Mucosa of gallbladder (tissue), 1 donor: ENCODE results near the gene CELF2. TPM values are rescaled to one million over a fixed set of nuclear protein-coding genes. Genes with fewer than 3 reads are reported as not detected.
A peak's percentile ranks its signal among the peaks of the same experiment; 100 is the strongest.

Source experiments
- DNase-seq: peaks from one replicate; pipeline ENCODE4 v3.0.0-alpha.2; 2020; ENCODE audit warnings: low spot score
- total RNA-seq: library from RNA; stranded (reverse); gene quantifications from one replicate; pipeline ENCODE4 v1.2.1, GENCODE V29; 2021
- donor health status: DM: no; HTN: no; CAD: no.

The CELF2 gene
- total RNA-seq, 1 donor from 2014 or later, result 24.6 TPM

DNA sequence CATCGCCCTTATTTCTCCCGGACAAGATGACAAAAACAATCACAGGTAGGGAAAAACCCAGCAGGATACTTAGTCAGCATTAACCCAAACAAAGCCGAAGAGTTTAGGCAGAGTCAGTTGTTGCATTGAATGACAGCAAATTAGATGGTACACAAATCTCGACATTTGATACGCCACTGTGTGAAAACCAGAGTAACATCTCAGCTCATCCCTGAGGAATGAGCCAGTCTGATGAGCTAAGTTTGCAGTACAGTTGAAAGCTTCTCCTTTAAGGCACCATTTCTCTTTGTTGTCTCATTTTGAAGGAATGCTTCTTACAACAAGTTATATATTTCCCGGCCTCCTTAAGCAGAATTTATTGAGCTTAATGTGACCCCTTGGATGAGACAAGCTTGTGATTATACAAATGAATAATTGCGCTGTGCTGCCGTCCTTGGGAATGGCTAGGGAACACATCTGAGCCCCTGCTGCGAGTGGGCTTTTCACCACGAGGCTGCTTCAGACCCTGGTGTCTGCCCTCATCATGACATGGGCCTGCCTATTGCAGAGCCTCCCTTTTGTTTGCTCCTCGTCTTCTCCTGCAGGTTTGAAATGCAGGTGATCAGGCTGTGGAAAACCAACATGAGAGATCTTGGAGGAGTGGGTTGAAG, 137.3 kb downstream of the CELF2 start:
- no peak for DNase-seq

DNA sequence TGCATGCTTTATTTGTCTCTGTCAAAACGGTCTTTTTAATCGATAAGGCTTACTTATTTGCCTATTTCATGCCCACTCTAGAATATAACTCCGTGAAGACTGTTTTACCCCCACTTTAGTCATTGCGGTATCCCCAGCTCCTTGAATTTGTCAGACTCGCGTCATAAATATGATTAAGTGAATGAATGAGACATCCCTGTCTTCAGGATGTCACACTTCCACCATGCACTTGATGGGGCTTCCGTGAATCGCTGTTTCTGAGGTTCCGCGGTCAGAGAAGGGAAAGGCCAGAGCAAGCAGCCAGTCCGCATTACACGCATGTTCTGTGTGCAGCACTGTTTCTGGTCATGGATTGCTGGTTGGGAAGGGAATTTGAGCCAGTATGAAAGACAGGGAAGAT, 138.8 kb downstream of the CELF2 start:
- DNase-seq, result no peak

DNA sequence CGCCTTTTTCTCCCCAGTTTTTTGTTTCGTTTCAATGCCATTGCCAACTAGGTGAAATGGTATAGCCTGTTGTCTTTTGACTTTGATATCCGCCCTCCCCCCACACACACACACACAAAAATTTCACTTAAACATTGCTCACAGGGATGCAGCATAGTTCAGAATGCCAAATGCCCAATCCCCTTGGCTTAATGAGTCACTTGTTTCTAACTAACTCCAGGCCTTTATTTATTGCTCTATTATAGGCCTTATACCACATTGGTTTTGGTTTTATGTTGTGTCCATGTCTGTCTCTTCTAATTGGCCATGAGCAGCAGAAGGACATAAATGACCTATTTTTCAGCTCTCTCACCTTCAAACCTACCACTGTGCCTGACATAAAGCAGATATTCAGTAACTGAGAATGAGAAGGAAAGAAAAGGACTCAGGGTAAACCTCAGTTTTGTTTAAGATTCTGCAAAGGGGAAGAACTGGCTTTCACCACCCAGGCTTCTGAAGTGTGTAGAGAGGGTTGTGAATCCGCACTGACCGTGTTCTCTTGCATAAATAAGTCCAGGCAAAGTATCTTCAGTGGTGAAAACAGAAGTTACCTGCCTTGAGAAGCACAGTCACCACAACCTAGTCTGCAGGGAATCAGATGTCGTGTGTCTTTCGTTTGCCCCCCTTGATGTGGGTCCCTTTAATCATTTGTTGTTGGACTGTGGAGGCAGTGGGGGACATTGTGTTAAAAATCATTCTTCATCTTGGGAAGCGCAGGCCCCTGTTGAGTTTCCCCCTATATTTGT, 139.8 kb downstream of the CELF2 start:
- no peak for DNase-seq

- DNase-seq, result no peak
These were observed 140.4 kb downstream of the CELF2 start for GRCh38 chr10:11158080-11158479.

DNA sequence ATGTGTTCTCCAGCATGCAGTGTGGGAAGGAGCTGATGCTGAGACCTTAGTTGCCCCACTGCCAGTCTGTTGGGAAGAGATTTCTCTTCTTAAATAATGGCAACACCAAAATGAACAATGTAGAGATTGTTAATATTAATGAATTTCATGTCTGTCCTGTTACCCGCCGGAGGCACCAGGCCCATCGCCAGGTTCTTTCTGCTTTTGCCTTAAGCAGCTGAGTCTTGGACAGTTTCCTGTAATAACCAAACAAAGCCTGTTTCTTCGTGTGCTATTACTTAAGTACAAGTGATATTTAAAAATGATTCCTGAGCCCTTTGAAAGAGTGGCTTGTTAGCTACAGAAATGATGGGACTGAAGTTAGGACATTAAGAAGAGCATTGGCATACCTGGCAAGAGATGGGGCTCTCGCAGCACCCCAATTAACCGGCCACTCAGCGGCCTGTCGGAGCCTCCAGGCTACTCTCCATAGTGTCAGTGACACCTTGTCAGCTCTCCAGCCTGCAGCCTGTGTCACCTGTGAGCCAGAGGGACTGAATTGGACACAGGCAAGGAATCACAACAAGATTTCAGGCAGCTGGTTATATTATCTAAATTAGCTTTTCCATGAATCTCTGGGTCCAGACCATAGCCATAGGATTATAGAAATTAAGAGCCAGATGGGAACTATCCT, 142.0 kb downstream of the CELF2 start:
- no peak for DNase-seq

DNA sequence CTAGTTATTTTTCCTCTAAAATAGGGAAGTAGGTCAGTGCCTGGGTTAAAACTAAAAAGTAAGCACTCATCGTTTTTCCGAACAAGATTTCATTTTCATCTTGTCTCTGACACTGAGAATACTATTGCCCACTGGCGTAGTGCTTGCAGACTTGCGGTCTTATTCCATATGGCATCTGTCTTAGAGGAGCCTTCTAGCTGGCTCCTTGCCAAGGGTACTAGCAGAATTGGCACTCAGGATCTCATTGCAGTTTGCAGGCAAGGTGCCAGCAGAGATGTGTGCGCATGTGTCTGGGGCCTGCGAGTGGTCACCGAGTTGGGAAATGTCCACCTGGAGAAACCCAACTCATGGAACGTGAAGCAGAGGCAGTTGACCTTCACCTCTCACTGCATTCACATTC, 143.4 kb downstream of the CELF2 start:
- no peak for DNase-seq

DNA sequence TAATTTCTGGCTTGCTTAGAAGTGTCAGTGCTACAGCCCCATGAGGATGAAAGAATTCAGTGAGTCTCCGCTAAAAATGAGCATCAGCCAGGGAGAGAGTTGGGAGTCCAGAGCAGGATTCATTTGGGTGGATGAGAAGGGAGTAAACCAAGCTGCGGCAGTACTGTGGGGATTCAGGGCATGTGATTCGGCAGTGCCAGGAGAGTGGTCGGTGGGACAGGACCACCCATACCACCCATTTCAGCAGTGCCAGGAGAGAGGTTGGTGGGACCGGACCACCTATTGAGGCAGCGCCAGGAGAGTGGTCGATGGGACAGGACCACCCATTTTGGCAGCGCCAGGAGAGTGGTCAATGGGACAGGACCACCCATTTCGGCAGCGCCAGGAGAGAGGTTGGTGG, 144.2 kb downstream of the CELF2 start:
- no peak for DNase-seq

DNA sequence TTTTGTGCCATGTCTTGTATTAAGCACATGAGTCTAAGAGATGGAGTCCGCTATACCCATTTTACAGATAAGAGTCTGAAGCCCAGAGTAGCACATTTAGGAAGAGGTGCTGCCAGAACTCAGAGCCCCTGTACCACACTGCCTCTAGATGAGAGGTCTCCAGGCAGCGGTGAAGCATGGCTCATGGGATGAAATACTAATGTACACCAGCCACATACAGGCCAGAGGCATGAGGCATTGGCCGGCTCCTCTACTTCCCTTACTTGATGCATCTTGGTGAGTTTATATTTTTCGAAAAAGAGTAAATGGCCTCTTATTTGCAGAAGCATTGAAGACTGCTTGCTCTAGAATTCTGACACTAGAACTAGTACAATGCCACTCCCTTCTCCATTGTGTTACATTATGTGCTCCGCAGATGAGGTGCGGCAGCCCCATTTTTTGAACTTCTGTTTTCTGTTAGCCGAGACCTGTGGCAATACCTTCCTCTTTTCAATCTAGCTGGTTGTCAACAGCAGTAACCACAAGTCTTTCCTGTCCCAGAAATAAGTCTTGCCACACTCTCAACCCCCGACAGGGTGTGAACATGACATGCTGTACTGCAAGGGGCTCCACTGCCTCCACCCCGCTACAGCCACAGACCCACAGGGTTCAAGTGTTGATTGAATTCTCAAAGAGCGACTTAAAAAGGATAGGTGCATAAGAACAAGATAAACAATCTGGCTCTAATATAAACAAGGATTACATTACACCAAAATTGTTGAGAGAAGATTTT, 145.3 kb downstream of the CELF2 start:
- peak; percentile 71 for DNase-seq

DNA sequence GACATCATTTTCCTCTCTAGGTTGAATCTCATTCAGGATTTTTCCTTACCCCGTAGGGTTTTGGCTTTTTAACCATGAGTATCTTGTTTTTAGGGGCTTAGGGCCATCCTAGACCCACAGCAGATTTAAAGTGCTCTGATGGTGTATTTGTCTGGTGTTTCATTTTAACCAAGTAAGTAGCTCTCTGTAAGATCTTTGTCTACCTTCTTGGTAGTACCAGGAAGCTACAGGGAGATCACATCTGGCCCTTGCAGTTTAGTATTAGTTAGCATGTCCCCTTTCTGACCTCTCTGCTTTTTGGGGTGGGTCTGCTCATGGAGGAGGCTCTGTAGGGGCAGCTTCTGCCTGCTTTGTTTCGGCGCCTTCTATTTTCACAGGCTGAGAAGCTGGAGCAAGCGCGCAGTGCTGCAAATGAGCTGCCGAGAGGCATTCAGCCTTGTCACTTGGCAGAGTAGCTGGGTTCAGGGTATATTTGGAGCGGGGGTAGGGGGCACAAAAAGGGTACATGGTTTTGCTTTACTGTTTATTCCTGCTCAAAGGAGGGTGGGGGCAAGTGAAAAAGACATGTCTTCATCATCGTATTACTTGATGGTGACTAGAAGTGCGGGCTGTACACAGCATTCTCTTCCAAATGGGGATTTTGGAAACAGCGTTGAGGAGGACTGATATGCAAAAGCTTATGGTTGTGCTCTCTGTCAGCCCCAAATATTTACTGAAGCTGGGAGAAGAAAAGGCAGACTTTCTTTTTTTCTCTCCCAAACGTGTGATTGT, 146.3 kb downstream of the CELF2 start:
- DNase-seq, result no peak

- DNase-seq, result no peak
These were observed 146.8 kb downstream of the CELF2 start for GRCh38 chr10:11164551-11164802.

DNA sequence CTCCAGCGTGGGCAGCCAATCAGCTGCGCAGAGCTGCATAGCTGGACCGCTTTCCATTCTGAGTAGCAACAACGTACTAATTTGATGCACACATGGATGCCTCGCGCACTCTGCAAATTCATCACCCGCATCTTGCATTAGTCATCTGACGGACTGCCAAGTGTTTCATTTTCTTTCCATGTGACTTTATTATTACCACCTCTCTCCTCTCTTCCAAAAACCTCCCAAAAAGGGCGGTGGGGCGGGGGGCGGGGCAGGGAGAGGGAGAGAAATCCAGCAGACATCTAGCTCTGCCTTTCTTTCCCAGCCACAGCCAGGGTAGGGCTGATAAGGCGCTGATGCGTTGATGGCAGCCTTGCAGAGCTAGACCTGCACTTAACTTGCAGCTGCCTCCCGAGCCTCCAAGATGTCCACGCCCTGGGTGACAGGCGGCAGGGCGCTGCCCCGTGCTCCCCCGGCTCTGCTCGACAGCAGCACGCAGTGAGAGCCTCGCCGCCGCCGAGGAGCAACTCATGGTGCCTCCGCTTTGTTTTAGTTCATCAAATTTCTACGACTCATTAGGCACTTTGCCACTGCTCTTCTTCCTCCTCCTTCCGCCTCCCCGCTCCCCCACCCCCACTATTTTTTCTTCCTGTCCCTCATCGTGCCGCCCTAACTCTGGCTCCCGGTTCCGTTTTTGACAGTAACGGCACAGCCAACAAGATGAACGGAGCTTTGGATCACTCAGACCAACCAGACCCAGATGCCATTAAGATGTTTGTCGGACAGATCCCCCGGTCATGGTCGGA, 147.3 kb downstream of the CELF2 start:
- DNase-seq, result peak; percentile 51

- DNase-seq, result peak; percentile 47
These were observed 148.2 kb downstream of the CELF2 start for GRCh38 chr10:11165591-11166543.

DNA sequence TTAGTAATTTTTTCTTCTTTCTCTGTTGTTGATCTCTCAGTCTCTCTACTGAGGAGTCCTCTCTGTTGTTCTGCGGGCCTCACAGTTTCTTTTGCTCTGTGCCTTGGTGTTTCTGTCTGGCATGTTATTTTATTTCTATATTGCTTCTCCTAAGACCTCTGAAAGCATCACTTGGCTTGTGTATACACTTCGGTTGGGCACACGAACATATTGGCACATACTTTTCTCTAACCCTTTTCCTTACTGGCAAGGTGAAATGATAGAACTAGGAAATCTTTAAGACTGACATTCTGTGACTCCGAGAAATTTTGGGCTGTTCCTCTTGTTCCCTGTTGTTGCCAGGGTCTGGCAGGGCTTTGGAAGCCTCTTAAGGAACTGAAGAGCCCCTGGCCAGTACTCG, 148.9 kb downstream of the CELF2 start:
- DNase-seq, result no peak

- DNase-seq, result no peak
These were observed 149.7 kb downstream of the CELF2 start for GRCh38 chr10:11167233-11167966.

- DNase-seq, result no peak
These were observed 150.9 kb downstream of the CELF2 start for GRCh38 chr10:11168423-11169090.

DNA sequence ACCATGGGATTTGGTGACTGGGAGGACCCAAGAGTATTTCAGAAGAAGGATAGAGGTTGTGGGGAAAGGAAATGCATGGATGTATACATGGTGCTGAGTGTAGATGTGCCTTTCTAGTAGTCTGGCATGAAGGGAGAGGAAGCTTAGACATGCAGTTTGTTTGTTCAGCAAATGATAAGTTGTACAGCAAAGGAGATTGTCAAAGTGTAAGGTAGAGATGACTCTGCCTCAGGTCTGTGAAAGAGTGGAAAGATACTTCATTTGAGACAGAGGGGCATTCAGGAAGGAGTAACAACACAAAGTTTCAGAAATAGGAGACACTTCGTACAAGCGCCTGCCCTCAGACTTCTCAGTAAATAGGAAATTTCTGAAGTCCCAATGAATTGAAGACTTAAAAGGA, 152.3 kb downstream of the CELF2 start:
- no peak for DNase-seq

GRCh38 chr10:11170574-11170973, 152.9 kb downstream of the CELF2 start:
- DNase-seq, result no peak
